CD14-positive monocyte (primary cell): ENCODE data around the gene UGT1A5. TPM values are rescaled to one million over a fixed set of nuclear protein-coding genes. Genes with fewer than 3 reads are reported as not detected.
"Not testable (repeated sequence)": the region's sequence is repeated elsewhere in the genome, so short reads cannot be mapped to it uniquely, and the experiment has no call there.

ENCODE experiments used
- DNase-seq, 3 donors: peaks; one replicate each; pipeline ENCODE4 v3.0.0-alpha.2; 2011 to 2022
- H2AFZ ChIP-seq: 2 replicates; pipeline ENCODE4 v1.6.0; 2012; ENCODE audit warnings: mild to moderate bottlenecking, low read depth, low read length, inconsistent platforms; ENCODE audit not compliant: insufficient read depth, poor library complexity, severe bottlenecking
- H3K27ac ChIP-seq, 2 donors: 1 replicate in 1 of 2; 2 replicates in 1 of 2; pipeline ENCODE4 v1.5.1; 2012 to 2013; ENCODE audit warnings: low read length in 2 of 2, control low read depth in 1 of 2, inconsistent platforms in 1 of 2, low read depth in 1 of 2, mild to moderate bottlenecking in 1 of 2
- H3K27me3 ChIP-seq, 2 donors: one replicate each; pipeline versions ENCODE4 v1.6.0 to v1.6.1; 2011 to 2013; ENCODE audit warnings: low read length in 2 of 2; ENCODE audit not compliant: control insufficient read depth in 2 of 2, insufficient read depth in 2 of 2
- H3K36me3 ChIP-seq, 2 donors: replicated peaks in 1 of 2; 1 replicate in 1 of 2; 2 replicates in 1 of 2; pipeline versions ENCODE4 v1.5.1 to v1.6.1; 2012 to 2013; ENCODE audit warnings: low read length in 2 of 2, control low read depth in 1 of 2, inconsistent platforms in 1 of 2, mild to moderate bottlenecking in 1 of 2; ENCODE audit not compliant: insufficient read depth in 2 of 2, control insufficient read depth in 1 of 2
- H3K4me1 ChIP-seq, 2 donors: 1 replicate in 1 of 2; 2 replicates in 1 of 2; pipeline versions ENCODE4 v1.5.1 to v1.6.1; 2012 to 2013; ENCODE audit warnings: low read length in 2 of 2, control low read depth in 1 of 2, inconsistent platforms in 1 of 2, mild to moderate bottlenecking in 1 of 2, moderate library complexity in 1 of 2; ENCODE audit not compliant: insufficient read depth in 2 of 2, control insufficient read depth in 1 of 2
- H3K4me2 ChIP-seq: replicated peaks from 2 replicates; pipeline ENCODE3; 2012; ENCODE audit warnings: low read length, moderate library complexity, mild to moderate bottlenecking; ENCODE audit not compliant: poor library complexity, severe bottlenecking; ENCODE audit errors: extremely low read depth
- H3K4me3 ChIP-seq, 3 experiments: fragments of 200-600 bp in 1 of 3; sonication (generic) in 1 of 3; replicated peaks in 1 of 3; 1 replicate in 2 of 3; 2 replicates in 1 of 3; pipeline ENCODE4 v1.5.1; 2011 to 2013; ENCODE audit warnings: low read length in 3 of 3, mild to moderate bottlenecking in 3 of 3, control low read depth in 2 of 3, low read depth in 2 of 3, inconsistent platforms in 1 of 3, moderate library complexity in 1 of 3
- H3K79me2 ChIP-seq: 2 replicates; pipeline ENCODE4 v1.6.0; 2012; ENCODE audit warnings: mild to moderate bottlenecking, control low read depth, inconsistent platforms, low read length, moderate library complexity; ENCODE audit not compliant: insufficient read depth
- H3K9ac ChIP-seq: 2 replicates; pipeline ENCODE4 v1.6.0; 2017; ENCODE audit warnings: low read length, mild to moderate bottlenecking; ENCODE audit not compliant: insufficient read depth, poor library complexity, severe bottlenecking
- H3K9me3 ChIP-seq, 2 donors: replicated peaks in 1 of 2; 1 replicate in 1 of 2; 2 replicates in 1 of 2; pipeline versions ENCODE4 v1.5.1 to v1.6.1; 2012 to 2013; ENCODE audit warnings: low read length in 2 of 2, control low read depth in 1 of 2; ENCODE audit not compliant: control insufficient read depth in 1 of 2, insufficient read depth in 1 of 2
- H4K20me1 ChIP-seq: 2 replicates; pipeline ENCODE4 v1.6.0; 2012; ENCODE audit warnings: mild to moderate bottlenecking, low read length, control low read depth, moderate library complexity; ENCODE audit not compliant: insufficient read depth
- H3K27ac Mint-ChIP-seq, 7 donors: one replicate each; pipeline ENCODE4 v1.8.0; 2020; ENCODE audit warnings: mild to moderate bottlenecking in 7 of 7, mixed read lengths in 7 of 7, moderate library complexity in 6 of 7, inconsistent platforms in 2 of 7
- H3K27me3 Mint-ChIP-seq, 3 donors: one replicate each; pipeline ENCODE4 v1.8.0; 2021 to 2022; ENCODE audit warnings: low read depth in 3 of 3, mild to moderate bottlenecking in 3 of 3, mixed read lengths in 3 of 3, moderate library complexity in 3 of 3, inconsistent platforms in 1 of 3
- H3K36me3 Mint-ChIP-seq, 2 donors: one replicate each; pipeline ENCODE4 v1.8.0; 2020; ENCODE audit warnings: mixed read lengths in 2 of 2, inconsistent platforms in 1 of 2, mild to moderate bottlenecking in 1 of 2
- H3K4me1 Mint-ChIP-seq: one replicate; pipeline ENCODE4 v1.8.0; 2020; ENCODE audit warnings: mild to moderate bottlenecking, mixed read lengths
- H3K4me3 Mint-ChIP-seq, 2 donors: one replicate each; pipeline ENCODE4 v1.8.0; 2020; ENCODE audit warnings: mild to moderate bottlenecking in 2 of 2, mixed read lengths in 2 of 2, moderate library complexity in 1 of 2
- H3K9me3 Mint-ChIP-seq, 7 donors: one replicate each; pipeline ENCODE4 v1.8.0; 2020 to 2022; ENCODE audit warnings: mixed read lengths in 7 of 7, mild to moderate bottlenecking in 6 of 7, moderate library complexity in 6 of 7, inconsistent platforms in 2 of 7
- CTCF ChIP-seq: fragments of 200-600 bp; IDR thresholded peaks from one replicate; pipeline ENCODE4 v1.8.0; 2022; ENCODE audit warnings: antibody characterized with exemption, mild to moderate bottlenecking
- WGBS: methylation state at CpG from one replicate; pipeline ENCODE4 v1.1.5; 2013; ENCODE audit warnings: missing lambda C conversion rate; ENCODE audit not compliant: insufficient coverage; 5-methylcytosine and 5-hydroxymethylcytosine counted together
- intact Hi-C, 2 donors: fragments of 100-400 bp; cut with micrococcal nuclease; formaldehyde crosslinking; loops; one replicate each; pipeline versions ENCODE4 v1.15.0 to v1.15.1; 2023
- polyA plus RNA-seq, 3 donors: library from polyadenylated mRNA; depleted of rRNA in 1 of 3; unstranded in 2 of 3; stranded (reverse) in 1 of 3; fragments of 300-500 nt in 2 of 3; fragments of >200 nt in 1 of 3; fragmentation: Illumina TruSeq in 2 of 3; gene quantifications; 1 replicate in 2 of 3; 2 replicates in 1 of 3; pipeline ENCODE4 v1.2.3, GENCODE V29; 2012 to 2021

UGT1A5 gene
- polyA plus RNA-seq, 3 donors: not detected

GRCh38 chr2:233745073-233745755 lies 32.5 kb downstream of the UGT1A5 start:
- TF ChIP-seq CTCF: no peak
- Histone ChIP-seq H3K9me3 (peaks cover under 1 to 5% of the 10 kb centered on the region in 2 donors), H2AFZ (no peak overlapping the region), H3K4me3 (no peak overlapping the region), H3K27me3 (no peaks in the 10 kb centered on the region), H3K9ac (no peak overlapping the region), H3K36me3 (no peaks in the 10 kb centered on the region), H3K4me1 (no peaks in the 10 kb centered on the region), H3K27ac (no peak overlapping the region), H3K79me2 (no peaks in the 10 kb centered on the region), H4K20me1 (no peaks in the 10 kb centered on the region), H3K4me2 (no peak overlapping the region)
- peaks cover 4 to 15% (median 8%) of the 10 kb centered on the region in 7 donors for H3K9me3 Mint-ChIP-seq
- H3K27ac Mint-ChIP-seq: no peak overlapping the region
- no peak overlapping the region for H3K4me3 Mint-ChIP-seq
- no peak for DNase-seq
- intact Hi-C loops: no loop called here
- WGBS: 71% methylated on average over 1 of the region's 5 CpGs
- H3K36me3 Mint-ChIP-seq: no peaks in the 10 kb centered on the region
- H3K4me1 Mint-ChIP-seq: no peaks in the 10 kb centered on the region
- H3K27me3 Mint-ChIP-seq: peaks cover 1 to 5% (median 4%) of the 10 kb centered on the region in 3 donors

- H3K27me3 Mint-ChIP-seq, H3K4me1 ChIP-seq, H3K36me3 ChIP-seq, H3K4me1 Mint-ChIP-seq, H3K27ac ChIP-seq, H3K27me3 ChIP-seq, H3K9ac ChIP-seq, H3K4me3 Mint-ChIP-seq, H3K27ac Mint-ChIP-seq, H3K4me3 ChIP-seq, H2AFZ ChIP-seq, H4K20me1 ChIP-seq, intact Hi-C loops, DNase-seq, H3K79me2 ChIP-seq, H3K36me3 Mint-ChIP-seq, H3K4me2 ChIP-seq: not testable (repeated sequence)
- 100% methylated on average over 1 of the region's 2 CpGs for whole genome bisulfite sequencing
- H3K9me3 Mint-ChIP-seq: peaks cover 8 to 21% (median 13%) of the 10 kb centered on the region in 7 donors
- peaks cover 7 to 11% of the 10 kb centered on the region in 2 donors for H3K9me3 ChIP-seq
Observed at GRCh38 chr2:233745838-233746237, 33.1 kb downstream of the UGT1A5 start.
